Thyroid gland (tissue), 4 donors: Measurements from ENCODE around the gene DAB2IP. TPM values are rescaled to one million over a fixed set of nuclear protein-coding genes. Genes with fewer than 3 reads are reported as not detected.

Source experiments
- DNase-seq, 2 donors: peaks; one replicate each; pipeline ENCODE4 v3.0.0-alpha.2; 2019
- H3K27ac ChIP-seq, 3 donors: fragments of 200-600 bp; sonication (generic); 1 replicate in 2 of 3; 2 replicates in 1 of 3; pipeline ENCODE4 v1.5.1; 2016 to 2019; ENCODE audit warnings: mild to moderate bottlenecking in 1 of 3, moderate library complexity in 1 of 3
- H3K27me3 ChIP-seq: fragments of 200-600 bp; sonication (generic); one replicate; pipeline ENCODE4 v1.5.1; 2019
- H3K36me3 ChIP-seq, 2 donors: fragments of 200-600 bp; sonication (generic); one replicate each; pipeline ENCODE4 v1.5.1; 2016 to 2019
- H3K4me1 ChIP-seq, 2 donors: fragments of 200-600 bp; sonication (generic); one replicate each; pipeline ENCODE4 v1.5.1; 2017 to 2019
- H3K4me3 ChIP-seq, 3 donors: fragments of 200-600 bp; sonication (generic); replicated peaks in 1 of 3; 1 replicate in 2 of 3; 2 replicates in 1 of 3; pipeline ENCODE4 v1.5.1; 2016; ENCODE audit warnings: mild to moderate bottlenecking in 1 of 3
- H3K9me3 ChIP-seq: fragments of 200-600 bp; sonication (generic); one replicate; pipeline ENCODE4 v1.5.1; 2017
- POLR2A ChIP-seq, 2 donors: fragments of 450-650 bp; IDR thresholded peaks; one replicate each; pipeline ENCODE4 v1.6.1; 2017; ENCODE audit warnings: antibody characterized with exemption in 2 of 2, mild to moderate bottlenecking in 2 of 2, moderate library complexity in 1 of 2
- WGBS, 2 donors: methylation state at CpG; one replicate each; pipeline ENCODE4 v1.1.5; 2017; 5-methylcytosine and 5-hydroxymethylcytosine counted together
- intact Hi-C: fragments of 100-400 bp; cut with DNase I; formaldehyde crosslinking; loops from one replicate; pipeline ENCODE4 v1.15.1; 2023
- total RNA-seq, 4 donors: library from RNA; depleted of rRNA; stranded (reverse); fragments of >200 nt; gene quantifications; one replicate each; pipeline ENCODE4 v1.2.3, GENCODE V29; 2016
- TF ChIP-seq, protein P1 (sequence below), 6 experiments: fragments of 200-600 bp in 3 of 6; fragments of 450-650 bp in 3 of 6; sonication (generic) in 3 of 6; IDR thresholded peaks; one replicate each; pipeline ENCODE4 v1.5.1; 2016 to 2019; ENCODE audit warnings: antibody characterized with exemption in 6 of 6, mild to moderate bottlenecking in 2 of 6, inconsistent platforms in 1 of 6, moderate library complexity in 1 of 6

The DAB2IP gene
- total RNA-seq, 4 donors from 2014 or later, result 26.0 to 48.5 (median 38.2) TPM

DNA sequence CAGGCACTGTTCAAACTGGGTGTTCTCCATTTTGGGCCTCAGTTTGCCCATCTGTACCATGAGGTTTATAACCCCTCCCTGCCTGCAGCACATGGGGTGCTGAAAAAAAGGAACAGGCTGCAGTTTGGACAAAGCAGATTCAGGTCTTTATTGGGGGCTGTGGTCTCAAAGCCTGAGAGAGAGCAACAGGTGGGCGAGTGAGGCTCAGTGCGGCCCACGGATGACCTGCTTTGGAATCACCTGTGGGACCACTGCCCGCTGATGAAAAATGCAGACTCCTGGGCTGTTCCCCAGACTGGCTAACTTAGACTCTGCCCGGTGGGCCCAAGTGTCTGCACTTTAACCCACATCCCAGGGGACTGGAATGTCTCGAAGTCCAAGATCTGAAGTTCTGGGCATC lies 11.8 kb upstream of the DAB2IP start:
- Histone ChIP-seq H3K4me3 (no peak overlapping the region), H3K9me3 (no peaks in the 10 kb centered on the region), H3K4me1 (peaks cover 11 to 44% of the 10 kb centered on the region in 2 donors), H3K36me3 (no peaks in the 10 kb centered on the region), H3K27me3 (no peaks in the 10 kb centered on the region), H3K27ac (no peak overlapping the region)
- 91% methylated on average over 5 of the region's 6 CpGs; no CpG with 5 or more reads in 1 of the 2 donors for whole genome bisulfite sequencing, 2 donors
- no peak for DNase-seq
- intact Hi-C loops, result loop anchor here (10.0 kb wide), 2 partner anchors 45 to 355 kb away; no protein-coding TSS in a partner anchor
- TF ChIP-seq POLR2A (IDR thresholded peaks at IDR 0.05), result no peak
- TF ChIP-seq, protein P1, sequence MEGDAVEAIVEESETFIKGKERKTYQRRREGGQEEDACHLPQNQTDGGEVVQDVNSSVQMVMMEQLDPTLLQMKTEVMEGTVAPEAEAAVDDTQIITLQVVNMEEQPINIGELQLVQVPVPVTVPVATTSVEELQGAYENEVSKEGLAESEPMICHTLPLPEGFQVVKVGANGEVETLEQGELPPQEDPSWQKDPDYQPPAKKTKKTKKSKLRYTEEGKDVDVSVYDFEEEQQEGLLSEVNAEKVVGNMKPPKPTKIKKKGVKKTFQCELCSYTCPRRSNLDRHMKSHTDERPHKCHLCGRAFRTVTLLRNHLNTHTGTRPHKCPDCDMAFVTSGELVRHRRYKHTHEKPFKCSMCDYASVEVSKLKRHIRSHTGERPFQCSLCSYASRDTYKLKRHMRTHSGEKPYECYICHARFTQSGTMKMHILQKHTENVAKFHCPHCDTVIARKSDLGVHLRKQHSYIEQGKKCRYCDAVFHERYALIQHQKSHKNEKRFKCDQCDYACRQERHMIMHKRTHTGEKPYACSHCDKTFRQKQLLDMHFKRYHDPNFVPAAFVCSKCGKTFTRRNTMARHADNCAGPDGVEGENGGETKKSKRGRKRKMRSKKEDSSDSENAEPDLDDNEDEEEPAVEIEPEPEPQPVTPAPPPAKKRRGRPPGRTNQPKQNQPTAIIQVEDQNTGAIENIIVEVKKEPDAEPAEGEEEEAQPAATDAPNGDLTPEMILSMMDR (IDR thresholded peaks at IDR 0.05), result no peak

DNA sequence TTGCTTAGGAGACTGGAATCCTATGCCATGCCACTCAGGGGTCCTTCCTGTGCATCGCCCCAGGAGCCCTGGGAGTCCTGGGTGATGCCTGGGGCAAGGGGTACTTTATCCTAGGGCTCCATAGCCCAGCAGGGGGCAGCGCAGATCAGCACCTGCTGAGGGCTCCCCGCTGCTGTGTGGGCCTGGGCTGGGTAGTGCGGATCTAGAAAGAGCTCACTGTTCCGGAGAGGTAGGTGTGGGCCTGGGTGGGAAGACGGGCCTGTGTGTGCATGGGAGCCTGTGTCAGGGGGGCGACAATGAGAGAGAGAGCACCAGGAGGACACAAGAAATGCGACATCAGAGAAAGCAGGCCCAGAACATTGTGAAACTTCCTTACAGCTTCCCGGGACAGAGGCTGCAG lies 11.4 kb upstream of the DAB2IP start:
- intact Hi-C loops, result no loop called here
- H3K36me3 ChIP-seq, result no peaks in the 10 kb centered on the region
- H3K4me3 ChIP-seq, result no peak overlapping the region
- no peak for TF ChIP-seq POLR2A (IDR thresholded peaks at IDR 0.05)
- TF ChIP-seq, protein P1 (IDR thresholded peaks at IDR 0.05), result peak in 5 of 6 experiments; percentile 14 to 55 (median 41)
- H3K9me3 ChIP-seq, result no peaks in the 10 kb centered on the region
- WGBS, 2 donors, result 80 to 86% methylated on average over 6 to 7 of the region's 9 CpGs
- no peaks in the 10 kb centered on the region for H3K27me3 ChIP-seq
- H3K4me1 ChIP-seq, result peaks cover 16 to 44% of the 10 kb centered on the region in 2 donors
- H3K27ac ChIP-seq, result no peak overlapping the region
- peak; percentile 56 to 59 for DNase-seq

GRCh38 chr9:121640491-121641223 lies 10.8 kb upstream of the DAB2IP start:
- 94% methylated on average over 2 of the region's 2 CpGs; no CpG with 5 or more reads in 1 of the 2 donors for WGBS, 2 donors
- no peak for DNase-seq
- intact Hi-C loops, result no loop called here

DNA sequence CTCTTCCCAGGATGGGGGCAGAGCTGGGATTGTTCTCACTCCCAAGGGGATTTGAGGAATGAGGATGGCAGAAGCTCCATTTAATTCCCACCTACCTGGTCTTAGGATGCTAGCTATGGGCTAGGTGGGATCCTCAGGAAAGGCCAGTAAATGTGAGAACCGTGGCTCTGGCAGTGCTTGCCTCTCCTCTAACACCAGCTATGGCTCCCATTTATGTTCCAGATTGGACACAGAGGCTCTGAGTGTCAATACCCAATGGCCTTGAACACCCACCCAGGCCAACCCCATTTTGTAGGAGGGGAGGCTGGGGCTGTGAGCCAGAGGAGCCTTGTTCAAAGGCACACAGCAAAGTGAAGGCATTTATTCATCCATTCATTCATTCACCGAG lies 10.2 kb upstream of the DAB2IP start:
- DNase-seq, result no peak
- intact Hi-C loops, result no loop called here
- Histone ChIP-seq H3K4me1 (peaks cover 24 to 44% of the 10 kb centered on the region in 2 donors), H3K27ac (peak overlapping the region in 1 of 3 donors; percentile 23), H3K9me3 (no peaks in the 10 kb centered on the region), H3K4me3 (no peak overlapping the region), H3K36me3 (no peaks in the 10 kb centered on the region), H3K27me3 (no peaks in the 10 kb centered on the region)
- TF ChIP-seq, protein P1 (IDR thresholded peaks at IDR 0.05), result no peak
- TF ChIP-seq POLR2A (IDR thresholded peaks at IDR 0.05), result no peak
- WGBS, 2 donors, result 85 to 100% methylated on average over 2 of the region's 2 CpGs

More at GRCh38 chr9:121640491-121641223, 10.8 kb upstream of the DAB2IP start:
- Histone ChIP-seq H3K27ac (no peak overlapping the region), H3K36me3 (no peaks in the 10 kb centered on the region), H3K27me3 (no peaks in the 10 kb centered on the region), H3K9me3 (no peaks in the 10 kb centered on the region), H3K4me3 (no peak overlapping the region), H3K4me1 (peaks cover 22 to 44% of the 10 kb centered on the region in 2 donors)
- no peak for TF ChIP-seq POLR2A (IDR thresholded peaks at IDR 0.05)
- TF ChIP-seq, protein P1 (IDR thresholded peaks at IDR 0.05), result no peak

GRCh38 chr9:121642758-121643157 lies 8.7 kb upstream of the DAB2IP start:
- Histone ChIP-seq H3K4me1 (peaks cover 16 to 42% of the 10 kb centered on the region in 2 donors), H3K4me3 (no peak overlapping the region), H3K27me3 (no peaks in the 10 kb centered on the region), H3K36me3 (no peaks in the 10 kb centered on the region), H3K27ac (no peak overlapping the region), H3K9me3 (no peaks in the 10 kb centered on the region)
- 89 to 94% methylated on average over 3 of the region's 3 CpGs for WGBS, 2 donors
- TF ChIP-seq, protein P1 (IDR thresholded peaks at IDR 0.05), result no peak
- no peak for TF ChIP-seq POLR2A (IDR thresholded peaks at IDR 0.05)
- intact Hi-C loops, result no loop called here
- DNase-seq, result no peak
